Spleen (tissue), 11 donors: ENCODE results near the gene NCOR2. TPM values are rescaled to one million over a fixed set of nuclear protein-coding genes. Genes with fewer than 3 reads are reported as not detected.
A peak's percentile ranks its signal among the peaks of the same experiment; 100 is the strongest.

Experiments
- DNase-seq: peaks from one replicate; pipeline ENCODE4 v3.0.0-alpha.2; 2020
- H3K27ac ChIP-seq, 8 donors: fragments of 200-600 bp; sonication (generic) in 7 of 8; 1 replicate in 4 of 8; 2 replicates in 4 of 8; pipeline versions ENCODE4 v1.5.0 to v1.8.0; 2016 to 2021; ENCODE audit warnings: inconsistent platforms in 4 of 8, mild to moderate bottlenecking in 4 of 8, moderate library complexity in 1 of 8
- H3K27me3 ChIP-seq, 7 donors: fragments of 200-600 bp; sonication (generic) in 6 of 7; replicated peaks in 1 of 7; 1 replicate in 4 of 7; 2 replicates in 3 of 7; pipeline versions ENCODE4 v1.5.0 to v1.8.0; 2016 to 2021; ENCODE audit warnings: inconsistent platforms in 3 of 7, mild to moderate bottlenecking in 1 of 7
- H3K36me3 ChIP-seq, 6 donors: fragments of 200-600 bp; sonication (generic) in 5 of 6; 1 replicate in 4 of 6; 2 replicates in 2 of 6; pipeline versions ENCODE4 v1.5.0 to v1.8.0; 2016 to 2021; ENCODE audit warnings: inconsistent platforms in 2 of 6
- H3K4me1 ChIP-seq, 6 donors: fragments of 200-600 bp; sonication (generic) in 5 of 6; 1 replicate in 3 of 6; 2 replicates in 3 of 6; pipeline versions ENCODE4 v1.5.0 to v1.8.0; 2016 to 2021; ENCODE audit warnings: inconsistent platforms in 3 of 6
- H3K4me3 ChIP-seq, 8 donors: fragments of 200-600 bp; sonication (generic) in 7 of 8; 1 replicate in 4 of 8; 2 replicates in 4 of 8; pipeline versions ENCODE4 v1.5.0 to v1.8.0; 2016 to 2021; ENCODE audit warnings: inconsistent platforms in 4 of 8, mild to moderate bottlenecking in 4 of 8, moderate library complexity in 2 of 8
- H3K9me3 ChIP-seq, 8 donors: fragments of 200-600 bp; sonication (generic) in 7 of 8; 1 replicate in 4 of 8; 2 replicates in 4 of 8; pipeline versions ENCODE4 v1.5.0 to v1.8.0; 2016 to 2021; ENCODE audit warnings: inconsistent platforms in 4 of 8
- CTCF ChIP-seq, 11 experiments: fragments of 200-600 bp in 7 of 11; fragments of 450-650 bp in 4 of 11; sonication (generic) in 4 of 11; IDR thresholded peaks in 8 of 11; conservative IDR thresholded peaks in 3 of 11; 1 replicate in 7 of 11; 2 replicates in 4 of 11; pipeline versions ENCODE4 v1.4.0 to v1.8.0; 2016 to 2021; ENCODE audit warnings: antibody characterized with exemption in 11 of 11, inconsistent platforms in 4 of 11, mild to moderate bottlenecking in 1 of 11
- POLR2A ChIP-seq, 3 donors: fragments of 450-650 bp; IDR thresholded peaks; one replicate each; pipeline ENCODE4 v1.5.1; 2017; ENCODE audit warnings: antibody characterized with exemption in 3 of 3, mild to moderate bottlenecking in 1 of 3
- POLR2AphosphoS5 ChIP-seq, 3 donors: sonication (generic); formaldehyde crosslinking; IDR thresholded peaks; one replicate each; pipeline ENCODE4 v1.5.1; 2017; ENCODE audit warnings: antibody characterized with exemption in 3 of 3
- WGBS, 5 donors: extraction: QIAGEN DNeasy Blood & Tissue Kit in 3 of 5; methylation state at CpG; one replicate each; pipeline versions ENCODE4 v1.1.5 to v1.1.7; 2013 to 2018; 5-methylcytosine and 5-hydroxymethylcytosine counted together
- intact Hi-C: fragments of 100-400 bp; cut with DNase I; formaldehyde crosslinking; loops from one replicate; pipeline ENCODE4 v1.15.0; 2023; ENCODE audit warnings: low total_unique reads
- polyA plus RNA-seq, 3 donors: library from polyadenylated mRNA; stranded (reverse); fragments of 200-250 nt; gene quantifications; one replicate each; pipeline ENCODE4 v1.2.1, GENCODE V29; 2013
- total RNA-seq, 7 donors: library from RNA; depleted of rRNA in 3 of 7; stranded (reverse); fragments of >200 nt in 3 of 7; fragmentation: NEBNext Ultra II Directional in 4 of 7; extraction: Animal tissue kit (Norgen Biotek cat#: 25700) in 4 of 7; gene quantifications; one replicate each; pipeline versions ENCODE4 v1.1.0 to v1.2.1, GENCODE V29; 2016 to 2021
- donor health status: healthy with polysubstance abuse.
- donor health status: DM: no; HTN: no; CAD: no; lungs with moderate emphysema.
- donor health status: DM: no; HTN: no; CAD: no.
- donor health status: Bipolar disorder and iron deficiency.
- donor health status: healthy.
- donor health status: DM: no; HTN: no; CAD: no.
- donor health status: DM: yes; HTN: yes; CAD: no.

Gene NCOR2
- total and polyA plus RNA-seq, 10 donors = 13.2 to 236 (median 157) TPM

- peak; percentile 66 for DNase-seq
- Histone ChIP-seq H3K4me1 (peaks cover 29 to 100% (median 80%) of the 10 kb centered on the region in 6 donors), H3K36me3 (peaks cover 0 to 27% (median 0%) of the 10 kb centered on the region in 6 donors), H3K27ac (peak overlapping the region in 4 of 8 donors; percentile 13 to 29 (median 23)), H3K9me3 (peaks cover 0 to 3% (median 0%) of the 10 kb centered on the region in 8 donors), H3K27me3 (no peaks in the 10 kb centered on the region), H3K4me3 (no peak overlapping the region)
- TF ChIP-seq CTCF (IDR thresholded peaks at IDR 0.05 in 8 of 11, conservative IDR thresholded peaks at IDR 0.05 in 3 of 11) (no peak), POLR2AphosphoS5 (IDR thresholded peaks at IDR 0.05) (peak in 2 of 3 donors; percentile 5 to 44)
- intact Hi-C loops = no loop called here
- WGBS, 5 donors = 74 to 85% (median 82%) methylated on average over 22 of the region's 22 CpGs
Observed at GRCh38 chr12:124556896-124557501, 10.4 kb downstream of the NCOR2 start.

DNA sequence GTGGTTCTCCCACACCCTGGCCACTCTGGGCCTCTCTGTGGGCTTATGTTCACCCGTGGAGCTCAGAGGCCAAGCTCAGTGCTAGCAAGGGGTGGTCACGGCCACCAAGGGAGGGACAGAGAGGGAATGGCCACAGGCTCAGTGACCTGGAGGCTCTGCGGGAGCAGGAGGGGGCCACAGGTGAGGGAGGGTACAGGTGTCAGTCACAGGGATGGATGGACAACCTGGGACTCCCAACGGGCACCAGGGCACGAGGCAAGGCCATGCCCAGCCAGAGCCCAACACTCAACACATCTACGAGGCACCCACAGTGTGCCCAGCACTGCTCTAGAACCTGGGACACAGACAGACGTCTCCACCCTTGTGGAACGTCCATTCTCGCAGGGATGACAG, 11.3 kb downstream of the NCOR2 start:
- WGBS, 5 donors = 69 to 90% (median 81%) methylated on average over 9 of the region's 9 CpGs
- Histone ChIP-seq H3K4me1 (peaks cover 37 to 100% (median 80%) of the 10 kb centered on the region in 6 donors), H3K4me3 (no peak overlapping the region), H3K9me3 (peaks cover 0 to 3% (median 0%) of the 10 kb centered on the region in 8 donors), H3K36me3 (peaks cover 0 to 27% (median 0%) of the 10 kb centered on the region in 6 donors), H3K27ac (no peak overlapping the region), H3K27me3 (no peaks in the 10 kb centered on the region)
- peak; percentile 60 for DNase-seq
- intact Hi-C loops = no loop called here
- TF ChIP-seq POLR2AphosphoS5 (IDR thresholded peaks at IDR 0.05) (no peak), CTCF (IDR thresholded peaks at IDR 0.05 in 8 of 11, conservative IDR thresholded peaks at IDR 0.05 in 3 of 11) (no peak), POLR2A (IDR thresholded peaks at IDR 0.05) (no peak)

- Histone ChIP-seq H3K36me3 (peaks cover 0 to 27% (median 0%) of the 10 kb centered on the region in 6 donors), H3K4me3 (peak overlapping the region in 1 of 8 donors; percentile 9), H3K27me3 (no peaks in the 10 kb centered on the region), H3K9me3 (peaks cover 0 to 3% (median 0%) of the 10 kb centered on the region in 8 donors), H3K27ac (no peak overlapping the region), H3K4me1 (peaks cover 43 to 100% (median 80%) of the 10 kb centered on the region in 6 donors)
- intact Hi-C loops = no loop called here
- 65 to 74% (median 70%) methylated on average over 27 to 28 of the region's 28 CpGs for WGBS, 5 donors
- peak; percentile 60 for DNase-seq
- TF ChIP-seq POLR2A (IDR thresholded peaks at IDR 0.05) (no peak), CTCF (IDR thresholded peaks at IDR 0.05 in 8 of 11, conservative IDR thresholded peaks at IDR 0.05 in 3 of 11) (no peak), POLR2AphosphoS5 (IDR thresholded peaks at IDR 0.05) (peak in 1 of 3 donors; percentile 5)
Observed at GRCh38 chr12:124555168-124556073, 12.0 kb downstream of the NCOR2 start.
